ENCODE results near the gene AMDHD1.

The AMDHD1 gene

GRCh38 chr12:95943330-95943842 lies at the start of gene AMDHD1:
AMDHD1 (plus strand) TSS chr12:95943331; CDS start chr12:95943399, 68 bp downstream.
- DNase-seq (ENCODE audit: low read depth in 1 of 2, low spot score in 1 of 2): peak; percentile 16 to 38

- DNase-seq (ENCODE audit: low read depth in 1 of 2, low spot score in 1 of 2): no peak
Measured at GRCh38 chr12:95896846-95897245, 46.3 kb upstream of the AMDHD1 start.

- no peak for DNase-seq (ENCODE audit: low read depth in 1 of 2, low spot score in 1 of 2)
Measured at GRCh38 chr12:95898081-95898480, 45.0 kb upstream of the AMDHD1 start.

- DNase-seq (ENCODE audit: low read depth in 1 of 2, low spot score in 1 of 2): no peak
Measured at GRCh38 chr12:95908573-95908972, 34.6 kb upstream of the AMDHD1 start.

GRCh38 chr12:95909871-95910270 lies 33.3 kb upstream of the AMDHD1 start:
- DNase-seq (ENCODE audit: low read depth in 1 of 2, low spot score in 1 of 2): no peak

- DNase-seq (ENCODE audit: low read depth in 1 of 2, low spot score in 1 of 2): peak in 1 of 2 donors; percentile 9
Measured at GRCh38 chr12:95918194-95918993, 24.7 kb upstream of the AMDHD1 start.

- DNase-seq (ENCODE audit: low read depth in 1 of 2, low spot score in 1 of 2): no peak
Measured at GRCh38 chr12:95919110-95919509, 24.0 kb upstream of the AMDHD1 start.

GRCh38 chr12:95922231-95922630 lies 20.9 kb upstream of the AMDHD1 start:
- no peak for DNase-seq (ENCODE audit: low read depth in 1 of 2, low spot score in 1 of 2)

- DNase-seq (ENCODE audit: low read depth in 1 of 2, low spot score in 1 of 2): no peak
Measured at GRCh38 chr12:95940514-95940913, 2.6 kb upstream of the AMDHD1 start.

GRCh38 chr12:95942101-95942523 lies 1.0 kb upstream of the AMDHD1 start:
- DNase-seq (ENCODE audit: low read depth in 1 of 2, low spot score in 1 of 2): no peak

GRCh38 chr12:95942524-95943329 lies 404 bp upstream of the AMDHD1 start, which contains the start of gene CCDC38:
CCDC38 (minus strand) TSS chr12:95942614; CDS start chr12:95936509, 6,105 bp downstream.
- peak; percentile 57 to 69 for DNase-seq (ENCODE audit: low read depth in 1 of 2, low spot score in 1 of 2)

GRCh38 chr12:95944108-95944704 lies 1.1 kb downstream of the AMDHD1 start:
- DNase-seq (ENCODE audit: low read depth in 1 of 2, low spot score in 1 of 2): no peak

- no peak for DNase-seq (ENCODE audit: low read depth in 1 of 2, low spot score in 1 of 2)
Measured at GRCh38 chr12:95949477-95950206, 6.5 kb downstream of the AMDHD1 start.

GRCh38 chr12:95951515-95951914 lies 8.4 kb downstream of the AMDHD1 start:
- no peak for DNase-seq (ENCODE audit: low read depth in 1 of 2, low spot score in 1 of 2)

- DNase-seq (ENCODE audit: low read depth in 1 of 2, low spot score in 1 of 2): no peak
Measured at GRCh38 chr12:95953000-95953399, 9.9 kb downstream of the AMDHD1 start.

- DNase-seq (ENCODE audit: low read depth in 1 of 2, low spot score in 1 of 2): no peak
Measured at GRCh38 chr12:95955549-95956159, 12.5 kb downstream of the AMDHD1 start.

- no peak for DNase-seq (ENCODE audit: low read depth in 1 of 2, low spot score in 1 of 2)
Measured at GRCh38 chr12:95956557-95957145, 13.5 kb downstream of the AMDHD1 start.

GRCh38 chr12:95959107-95959506 lies 16.0 kb downstream of the AMDHD1 start:
- no peak for DNase-seq (ENCODE audit: low read depth in 1 of 2, low spot score in 1 of 2)

GRCh38 chr12:95960241-95960640 lies 17.1 kb downstream of the AMDHD1 start:
- no peak for DNase-seq (ENCODE audit: low read depth in 1 of 2, low spot score in 1 of 2)

- no peak for DNase-seq (ENCODE audit: low read depth in 1 of 2, low spot score in 1 of 2)
Measured at GRCh38 chr12:95962222-95962621, 19.1 kb downstream of the AMDHD1 start.
